Kidney (tissue), 14 donors: Measurements from ENCODE around the gene AP5Z1. TPM values are rescaled to one million over a fixed set of nuclear protein-coding genes. Genes with fewer than 3 reads are reported as not detected.

Experiments
- DNase-seq, 5 donors: peaks; one replicate each; pipeline ENCODE4 v3.0.0-alpha.2; 2013 to 2020
- FAIRE-seq: peaks from 2 replicates; lab custom pipeline; 2012; peaks lifted over from hg19 to GRCh38; lab: Jason Lieb, UNC
- H3K27ac ChIP-seq, 2 donors: one replicate each; pipeline ENCODE4 v1.7.0; 2013; ENCODE audit warnings: low read depth in 2 of 2, low read length in 2 of 2, inconsistent platforms in 1 of 2
- H3K27me3 ChIP-seq: one replicate; pipeline ENCODE4 v1.7.1; 2013; ENCODE audit warnings: low read length, inconsistent platforms; ENCODE audit not compliant: control insufficient read depth, insufficient read depth
- H3K36me3 ChIP-seq, 3 donors: one replicate each; pipeline versions ENCODE4 v1.7.0 to v1.7.1; 2013; ENCODE audit warnings: low read length in 3 of 3, control low read depth in 1 of 3, inconsistent platforms in 1 of 3; ENCODE audit not compliant: insufficient read depth in 3 of 3, control insufficient read depth in 2 of 3
- H3K4me1 ChIP-seq, 3 donors: one replicate each; pipeline versions ENCODE4 v1.7.0 to v1.7.1; 2013; ENCODE audit warnings: low read length in 3 of 3, inconsistent platforms in 1 of 3, low read depth in 1 of 3; ENCODE audit not compliant: control insufficient read depth in 2 of 3, insufficient read depth in 2 of 3
- H3K4me3 ChIP-seq, 3 donors: one replicate each; pipeline versions ENCODE4 v1.7.0 to v1.8.1; 2013; ENCODE audit warnings: low read length in 3 of 3, control low read depth in 1 of 3, inconsistent platforms in 1 of 3
- H3K9ac ChIP-seq, 3 donors: one replicate each; pipeline versions ENCODE4 v1.7.0 to v1.7.1; 2013; ENCODE audit warnings: low read length in 3 of 3, control low read depth in 1 of 3, inconsistent platforms in 1 of 3
- H3K9me3 ChIP-seq, 3 donors: one replicate each; pipeline versions ENCODE4 v1.7.0 to v1.7.1; 2013; ENCODE audit warnings: low read length in 3 of 3, control low read depth in 1 of 3, inconsistent platforms in 1 of 3; ENCODE audit not compliant: control insufficient read depth in 2 of 3, insufficient read depth in 1 of 3
- CTCF ChIP-seq: IDR thresholded peaks from 3 replicates; pipeline ENCODE4 v1.5.1; 2012; ENCODE audit warnings: mild to moderate bottlenecking, moderate library complexity, borderline replicate concordance; ENCODE audit not compliant: insufficient read depth; ENCODE audit errors: extremely low read depth
- intact Hi-C: fragments of 100-400 bp; cut with DNase I; formaldehyde crosslinking; loops from one replicate; pipeline ENCODE4 v1.11.1; 2022
- polyA plus RNA-seq: library from polyadenylated mRNA; stranded (reverse); fragments of 350-450 nt; fragmentation: Illumina TruSeq; extraction: RNeasy Lipid Tissue Mini Kit (QIAGEN cat#74804); gene quantifications from one replicate; pipeline ENCODE4 v1.2.3, GENCODE V29; 2014; ENCODE audit warnings: low read depth, low replicate concordance; ENCODE audit not compliant: insufficient read depth
- total RNA-seq: library from RNA; stranded (reverse); fragmentation: NEBNext Ultra II Directional; extraction: Animal tissue kit (Norgen Biotek cat#: 25700); gene quantifications from one replicate; pipeline ENCODE4 v1.2.1, GENCODE V29; 2021
- donor health status: control.
- donor health status: control.
- donor health status: control.
- donor health status: control.
- donor health status: control.
- donor health status: DM: yes; HTN: yes; CAD: no.
- donor health status: Normal renal cell carcinoma (clear cell type).

The AP5Z1 gene
- total and polyA plus RNA-seq, 2 donors from 2014 or later: 23.4 to 38.5 TPM

GRCh38 chr7:4744391-4745264 is 30.8 kb upstream of the AP5Z1 start:
- H3K4me3 ChIP-seq: peak overlapping the region; percentile 11 to 32 (median 28)
- DNase-seq (peak; percentile 96 to 100 (median 96)), FAIRE-seq (peak; percentile 55)
- H3K27me3 ChIP-seq: no peaks in the 10 kb centered on the region
- H3K9ac ChIP-seq: peak overlapping the region in 2 of 3 donors; percentile 33 to 55
- H3K9me3 ChIP-seq: no peaks in the 10 kb centered on the region
- no peak for TF ChIP-seq CTCF
- H3K36me3 ChIP-seq: peaks cover 3 to 14% (median 8%) of the 10 kb centered on the region in 3 donors
- peak overlapping the region; percentile 79 to 93 for H3K27ac ChIP-seq
- peaks cover 3 to 35% (median 31%) of the 10 kb centered on the region in 3 donors for H3K4me1 ChIP-seq
- intact Hi-C loops: no loop called here

GRCh38 chr7:4745265-4745919 is 30.0 kb upstream of the AP5Z1 start:
- peaks cover 3 to 35% (median 29%) of the 10 kb centered on the region in 3 donors for H3K4me1 ChIP-seq
- FAIRE-seq (no peak), DNase-seq (no peak)
- H3K4me3 ChIP-seq: peak overlapping the region in 1 of 3 donors; percentile 37
- H3K27ac ChIP-seq: peak overlapping the region; percentile 79 to 93
- no peaks in the 10 kb centered on the region for H3K27me3 ChIP-seq
- TF ChIP-seq CTCF: no peak
- H3K9me3 ChIP-seq: no peaks in the 10 kb centered on the region
- H3K9ac ChIP-seq: peak overlapping the region in 1 of 3 donors; percentile 31
- peaks cover 3 to 14% (median 8%) of the 10 kb centered on the region in 3 donors for H3K36me3 ChIP-seq
- intact Hi-C loops: no loop called here

- Histone ChIP-seq H3K9me3 (no peaks in the 10 kb centered on the region), H3K9ac (peak overlapping the region in 2 of 3 donors; percentile 17 to 31), H3K27me3 (no peaks in the 10 kb centered on the region), H3K4me1 (peaks cover 3 to 35% (median 29%) of the 10 kb centered on the region in 3 donors), H3K36me3 (peaks cover 3 to 14% (median 8%) of the 10 kb centered on the region in 3 donors), H3K4me3 (peak overlapping the region in 2 of 3 donors; percentile 37 to 65), H3K27ac (peak overlapping the region; percentile 79 to 93)
- FAIRE-seq: no peak
- peak in 2 of 5 donors; percentile 53 to 62 for DNase-seq
- no peak for TF ChIP-seq CTCF
- intact Hi-C loops: no loop called here
These were observed 29.2 kb upstream of the AP5Z1 start for GRCh38 chr7:4745971-4746919.
